Gastroesophageal sphincter (tissue), 4 donors: ENCODE results near the gene RASGEF1C. TPM values are rescaled to one million over a fixed set of nuclear protein-coding genes. Genes with fewer than 3 reads are reported as not detected.

Source experiments
- ATAC-seq: fragments of 150-250 bp; one replicate; pipeline ENCODE4 v1.9.1; 2016; ENCODE audit warnings: mild to moderate bottlenecking, moderate library complexity
- H3K27ac ChIP-seq, 4 donors: fragments of 200-600 bp; sonication (generic) in 3 of 4; 1 replicate in 3 of 4; 2 replicates in 1 of 4; pipeline ENCODE4 v1.5.1; 2016 to 2019
- H3K27me3 ChIP-seq: fragments of 200-600 bp; sonication (generic); one replicate; pipeline ENCODE4 v1.5.1; 2019
- H3K36me3 ChIP-seq, 2 donors: fragments of 200-600 bp; sonication (generic); one replicate each; pipeline ENCODE4 v1.5.1; 2019; ENCODE audit warnings: control low read depth in 1 of 2
- H3K4me1 ChIP-seq, 3 donors: fragments of 200-600 bp; sonication (generic); 1 replicate in 2 of 3; 2 replicates in 1 of 3; pipeline ENCODE4 v1.5.1; 2016 to 2019; ENCODE audit warnings: control low read depth in 2 of 3
- H3K4me3 ChIP-seq, 2 donors: fragments of 200-600 bp; sonication (generic); one replicate each; pipeline ENCODE4 v1.5.1; 2019; ENCODE audit warnings: mild to moderate bottlenecking in 1 of 2, moderate library complexity in 1 of 2
- H3K9me3 ChIP-seq, 3 donors: fragments of 200-600 bp; sonication (generic); one replicate each; pipeline ENCODE4 v1.5.1; 2017 to 2019; ENCODE audit warnings: control low read depth in 2 of 3
- CTCF ChIP-seq, 4 experiments: fragments of 200-600 bp in 2 of 4; fragments of 450-650 bp in 2 of 4; sonication (generic) in 1 of 4; IDR thresholded peaks; one replicate each; pipeline ENCODE4 v1.5.1; 2017 to 2019; ENCODE audit warnings: antibody characterized with exemption in 4 of 4, mild to moderate bottlenecking in 2 of 4, moderate library complexity in 2 of 4
- EP300 ChIP-seq: sonication (generic); formaldehyde crosslinking; IDR thresholded peaks from one replicate; pipeline ENCODE4 v1.6.1; 2017; ENCODE audit warnings: antibody characterized with exemption, mild to moderate bottlenecking
- POLR2A ChIP-seq, 2 donors: fragments of 450-650 bp; IDR thresholded peaks; one replicate each; pipeline ENCODE4 v1.6.1; 2017; ENCODE audit warnings: antibody characterized with exemption in 2 of 2, mild to moderate bottlenecking in 2 of 2, moderate library complexity in 1 of 2
- POLR2AphosphoS5 ChIP-seq: sonication (generic); formaldehyde crosslinking; IDR thresholded peaks from one replicate; pipeline ENCODE4 v1.6.1; 2017; ENCODE audit warnings: antibody characterized with exemption
- WGBS, 2 donors: methylation state at CpG; one replicate each; pipeline ENCODE4 v1.1.5; 2018; ENCODE audit warnings: low coverage in 1 of 2; 5-methylcytosine and 5-hydroxymethylcytosine counted together
- total RNA-seq, 4 donors: library from RNA; depleted of rRNA; stranded (reverse); fragments of >200 nt; gene quantifications; one replicate each; pipeline ENCODE4 v1.1.0, GENCODE V29; 2016

Gene RASGEF1C
- total RNA-seq, 4 donors from 2014 or later = 0.81 to 8.4 (median 2.0) TPM

- no peak overlapping the region for H3K4me3 ChIP-seq
- no peak for ATAC-seq
- no peaks in the 10 kb centered on the region for H3K9me3 ChIP-seq
- 60% methylated on average over 1 of the region's 11 CpGs; no CpG with 5 or more reads in 1 of the 2 donors for WGBS, 2 donors
- TF ChIP-seq CTCF (IDR thresholded peaks at IDR 0.05) (no peak), EP300 (no peak), POLR2A (IDR thresholded peaks at IDR 0.05) (no peak), POLR2AphosphoS5 (no peak)
- no peaks in the 10 kb centered on the region for H3K4me1 ChIP-seq
- peaks cover 23% of the 10 kb centered on the region for H3K27me3 ChIP-seq
- no peak overlapping the region for H3K27ac ChIP-seq
- no peaks in the 10 kb centered on the region for H3K36me3 ChIP-seq
These were observed 111.7 kb downstream of the RASGEF1C start for GRCh38 chr5:180097163-180097894.

GRCh38 chr5:180096616-180097015 is 112.4 kb downstream of the RASGEF1C start:
- H3K36me3 ChIP-seq = no peaks in the 10 kb centered on the region
- WGBS, 2 donors = 92% methylated on average over 2 to 4 of the region's 10 CpGs
- no peaks in the 10 kb centered on the region for H3K4me1 ChIP-seq
- no peak for ATAC-seq
- no peak overlapping the region for H3K27ac ChIP-seq
- H3K27me3 ChIP-seq = peaks cover 21% of the 10 kb centered on the region
- no peak overlapping the region for H3K4me3 ChIP-seq
- TF ChIP-seq EP300 (no peak), CTCF (IDR thresholded peaks at IDR 0.05) (no peak), POLR2AphosphoS5 (no peak), POLR2A (IDR thresholded peaks at IDR 0.05) (no peak)
- no peaks in the 10 kb centered on the region for H3K9me3 ChIP-seq

GRCh38 chr5:180095545-180095944 is 113.5 kb downstream of the RASGEF1C start:
- Histone ChIP-seq H3K36me3 (no peaks in the 10 kb centered on the region), H3K4me3 (no peak overlapping the region), H3K27me3 (peaks cover 12% of the 10 kb centered on the region), H3K4me1 (peaks cover 0 to 10% (median 0%) of the 10 kb centered on the region in 3 donors), H3K27ac (no peak overlapping the region), H3K9me3 (no peaks in the 10 kb centered on the region)
- TF ChIP-seq CTCF (IDR thresholded peaks at IDR 0.05) (no peak), POLR2AphosphoS5 (no peak), POLR2A (IDR thresholded peaks at IDR 0.05) (no peak), EP300 (no peak)
- no peak for ATAC-seq
- WGBS, 2 donors = 83 to 84% methylated on average over 9 of the region's 9 CpGs

GRCh38 chr5:180093651-180094382 is 115.2 kb downstream of the RASGEF1C start:
- no peaks in the 10 kb centered on the region for H3K36me3 ChIP-seq
- WGBS, 2 donors = 68 to 86% methylated on average over 9 of the region's 9 CpGs
- no peaks in the 10 kb centered on the region for H3K27me3 ChIP-seq
- no peaks in the 10 kb centered on the region for H3K9me3 ChIP-seq
- no peak overlapping the region for H3K4me3 ChIP-seq
- no peak overlapping the region for H3K27ac ChIP-seq
- H3K4me1 ChIP-seq = peaks cover 0 to 18% (median 0%) of the 10 kb centered on the region in 3 donors
- ATAC-seq = no peak
- TF ChIP-seq POLR2AphosphoS5 = no peak
- no peak for TF ChIP-seq EP300
- TF ChIP-seq POLR2A (IDR thresholded peaks at IDR 0.05) = no peak
- no peak for TF ChIP-seq CTCF (IDR thresholded peaks at IDR 0.05)
